OCI-LY1 (cell line): Measurements from ENCODE around the gene GID4.

Experiments used
- H2AFZ ChIP-seq: fragments of 200-600 bp; sonication (generic), shearing (Covaris generic); 2 replicates; pipeline ENCODE4 v1.6.0; 2014; ENCODE audit warnings: antibody characterized with exemption, mild to moderate bottlenecking, low read length
- H3F3A ChIP-seq: fragments of 200-600 bp; sonication (generic), shearing (Covaris generic); 2 replicates; pipeline ENCODE4 v1.6.0; 2014; ENCODE audit warnings: mild to moderate bottlenecking, antibody characterized with exemption, low read length, moderate library complexity; ENCODE audit not compliant: insufficient read depth
- H3K27ac ChIP-seq: fragments of 200-600 bp; sonication (generic); 2 replicates; pipeline ENCODE4 v1.5.1; 2014; ENCODE audit warnings: low read length, mixed run types, mild to moderate bottlenecking, low read depth; ENCODE audit not compliant: poor library complexity, severe bottlenecking
- H3K27me3 ChIP-seq: fragments of 200-600 bp; sonication (generic); 2 replicates; pipeline ENCODE4 v1.6.0; 2014; ENCODE audit warnings: antibody characterized with exemption, mild to moderate bottlenecking, low read length, moderate library complexity; ENCODE audit not compliant: insufficient read depth
- H3K36me3 ChIP-seq: fragments of 200-600 bp; sonication (generic); 2 replicates; pipeline ENCODE4 v1.6.1; 2014; ENCODE audit warnings: mild to moderate bottlenecking, antibody characterized with exemption, low read length, moderate library complexity, mixed read lengths; ENCODE audit not compliant: insufficient read depth
- H3K4me1 ChIP-seq: fragments of 200-600 bp; sonication (generic); 2 replicates; pipeline ENCODE4 v1.5.1; 2014; ENCODE audit warnings: mild to moderate bottlenecking, low read length, moderate library complexity; ENCODE audit not compliant: insufficient read depth, severe bottlenecking
- H3K4me2 ChIP-seq: fragments of 200-600 bp; sonication (generic), shearing (Covaris generic); 2 replicates; pipeline ENCODE4 v1.6.1; 2014; ENCODE audit warnings: low read length
- H3K4me3 ChIP-seq: fragments of 200-600 bp; sonication (generic); 2 replicates; pipeline ENCODE4 v1.5.1; 2014; ENCODE audit warnings: low read length, low read depth, mild to moderate bottlenecking, mixed read lengths; ENCODE audit not compliant: poor library complexity, severe bottlenecking
- H3K79me2 ChIP-seq: fragments of 200-600 bp; shearing (Covaris generic); 2 replicates; pipeline ENCODE4 v1.6.1; 2016; ENCODE audit warnings: mixed run types, low read length, mixed read lengths; ENCODE audit not compliant: insufficient read depth
- H3K9ac ChIP-seq: fragments of 200-600 bp; sonication (generic), shearing (Covaris generic); 2 replicates; pipeline ENCODE4 v1.6.1; 2014; ENCODE audit warnings: mild to moderate bottlenecking, low read length, mixed read lengths
- H3K9me2 ChIP-seq: fragments of 200-600 bp; sonication (generic), shearing (Covaris generic); 2 replicates; pipeline ENCODE4 v1.6.1; 2014; ENCODE audit warnings: low read depth, mild to moderate bottlenecking, low read length, mixed read lengths
- H3K9me3 ChIP-seq: fragments of 200-600 bp; shearing (Covaris generic); 2 replicates; pipeline ENCODE4 v1.6.1; 2014; ENCODE audit warnings: low read length, mixed read lengths
- H4K20me1 ChIP-seq: fragments of 200-600 bp; sonication (generic), shearing (Covaris generic); 2 replicates; pipeline ENCODE4 v1.6.0; 2016; ENCODE audit warnings: mild to moderate bottlenecking, low read length; ENCODE audit not compliant: insufficient read depth
- CTCF ChIP-seq: fragments of 200-600 bp; sonication (generic), shearing (Covaris generic); IDR thresholded peaks from 2 replicates; pipeline ENCODE4 v1.5.1; 2017; ENCODE audit warnings: mild to moderate bottlenecking, antibody characterized with exemption, low read length, moderate library complexity, mixed read lengths
- EZH2 ChIP-seq: fragments of 200-600 bp; sonication (generic), shearing (Covaris generic); IDR thresholded peaks from 2 replicates; pipeline ENCODE4 v1.8.0; 2017; ENCODE audit warnings: borderline replicate concordance, mixed run types, mild to moderate bottlenecking, antibody characterized with exemption, low read length, moderate library complexity, mixed read lengths

The GID4 gene

GRCh38 chr17:18025241-18025944, 13.8 kb upstream of the GID4 start:
- TF ChIP-seq CTCF, result no peak
- TF ChIP-seq EZH2, result no peak
- Histone ChIP-seq H3K36me3 (peaks cover 55% of the 10 kb centered on the region), H3K4me2 (no peak overlapping the region), H3K4me1 (no peaks in the 10 kb centered on the region), H3K9me3 (no peaks in the 10 kb centered on the region), H4K20me1 (no peaks in the 10 kb centered on the region), H3K9ac (no peak overlapping the region), H2AFZ (no peak overlapping the region), H3K4me3 (no peak overlapping the region), H3K27me3 (no peaks in the 10 kb centered on the region), H3K79me2 (peaks cover 5% of the 10 kb centered on the region; the same call in 1 of the 2 replicates), H3F3A (no peaks in the 10 kb centered on the region), H3K27ac (no peak overlapping the region), H3K9me2 (no peaks in the 10 kb centered on the region)

GRCh38 chr17:18025945-18026776, 13.0 kb upstream of the GID4 start:
- Histone ChIP-seq H3K4me2 (no peak overlapping the region), H3K4me3 (no peak overlapping the region), H3K27me3 (no peaks in the 10 kb centered on the region), H3K79me2 (peaks cover 5% of the 10 kb centered on the region; the same call in 1 of the 2 replicates), H3K9me2 (no peaks in the 10 kb centered on the region), H2AFZ (no peak overlapping the region), H3K9ac (no peak overlapping the region), H3F3A (no peaks in the 10 kb centered on the region), H3K9me3 (no peaks in the 10 kb centered on the region), H3K36me3 (peaks cover 50% of the 10 kb centered on the region), H3K4me1 (no peaks in the 10 kb centered on the region), H4K20me1 (no peaks in the 10 kb centered on the region), H3K27ac (no peak overlapping the region)
- TF ChIP-seq CTCF, result no peak
- no peak for TF ChIP-seq EZH2

- Histone ChIP-seq H3K9ac (no peak overlapping the region), H3K27me3 (no peaks in the 10 kb centered on the region), H3K9me2 (no peaks in the 10 kb centered on the region), H2AFZ (no peak overlapping the region), H3K4me2 (no peak overlapping the region), H4K20me1 (no peaks in the 10 kb centered on the region), H3K79me2 (peaks cover 12% of the 10 kb centered on the region), H3K27ac (no peak overlapping the region), H3K36me3 (peaks cover 45% of the 10 kb centered on the region), H3K4me1 (no peaks in the 10 kb centered on the region), H3K4me3 (no peak overlapping the region), H3F3A (no peaks in the 10 kb centered on the region), H3K9me3 (no peaks in the 10 kb centered on the region)
- TF ChIP-seq EZH2, result no peak
- TF ChIP-seq CTCF, result no peak
These were observed 11.9 kb upstream of the GID4 start for GRCh38 chr17:18027280-18027679.
